ENCODE results near the gene MYBPC2.
A peak's percentile ranks its signal among the peaks of the same experiment; 100 is the strongest.

The MYBPC2 gene

GRCh38 chr19:50508843-50509190 lies 76.1 kb downstream of the MYBPC2 start:
- Histone ChIP-seq H3K27ac (no peak overlapping the region), H3K36me3 (peaks cover 0 to 14% (median 12%) of the 10 kb centered on the region in 3 donors), H3K9me3 (no peaks in the 10 kb centered on the region), H3K4me1 (peaks cover 0 to 15% (median 12%) of the 10 kb centered on the region in 4 donors), H3K4me3 (no peak overlapping the region), H3K27me3 (no peaks in the 10 kb centered on the region)
- intact Hi-C loops (cut with DNase I; ENCODE audit: low total_unique reads), result no loop called here
- no peak for DNase-seq
- TF ChIP-seq CTCF (IDR thresholded peaks at IDR 0.05), result no peak

GRCh38 chr19:50509366-50509765 lies 76.7 kb downstream of the MYBPC2 start:
- intact Hi-C loops (cut with DNase I; ENCODE audit: low total_unique reads), result no loop called here
- no peak for TF ChIP-seq CTCF (IDR thresholded peaks at IDR 0.05)
- DNase-seq, result no peak
- Histone ChIP-seq H3K4me1 (peaks cover 0 to 15% (median 12%) of the 10 kb centered on the region in 4 donors), H3K9me3 (no peaks in the 10 kb centered on the region), H3K36me3 (peaks cover 0 to 14% (median 12%) of the 10 kb centered on the region in 3 donors), H3K27ac (no peak overlapping the region), H3K27me3 (no peaks in the 10 kb centered on the region), H3K4me3 (no peak overlapping the region)

GRCh38 chr19:50510121-50510670 lies 77.5 kb downstream of the MYBPC2 start:
- DNase-seq, result peak in 1 of 2 donors; percentile 68
- intact Hi-C loops (cut with DNase I; ENCODE audit: low total_unique reads), result no loop called here
- Histone ChIP-seq H3K27ac (peak overlapping the region; percentile 83 to 84), H3K27me3 (no peaks in the 10 kb centered on the region), H3K4me1 (peaks cover 0 to 16% (median 13%) of the 10 kb centered on the region in 4 donors), H3K9me3 (no peaks in the 10 kb centered on the region), H3K4me3 (peak overlapping the region; percentile 75 to 79), H3K36me3 (peaks cover 0 to 14% (median 10%) of the 10 kb centered on the region in 3 donors)
- no peak for TF ChIP-seq CTCF (IDR thresholded peaks at IDR 0.05)

- no peak for DNase-seq
- no peaks in the 10 kb centered on the region for H3K9me3 ChIP-seq
- intact Hi-C loops (cut with DNase I; ENCODE audit: low total_unique reads), result loop anchor here (1.0 kb wide), 1 partner anchor 34 kb away; the partner anchor contains the start of genes EMC10 and GARIN5A
- H3K27ac ChIP-seq, result peak overlapping the region; percentile 83 to 84
- H3K4me1 ChIP-seq, result peaks cover 0 to 16% (median 13%) of the 10 kb centered on the region in 4 donors
- peak overlapping the region; percentile 75 to 79 for H3K4me3 ChIP-seq
- H3K27me3 ChIP-seq, result no peaks in the 10 kb centered on the region
- TF ChIP-seq CTCF (IDR thresholded peaks at IDR 0.05), result no peak
- peaks cover 0 to 9% (median 5%) of the 10 kb centered on the region in 3 donors for H3K36me3 ChIP-seq
Observed at GRCh38 chr19:50510700-50511068, 78.0 kb downstream of the MYBPC2 start.

- no peaks in the 10 kb centered on the region for H3K9me3 ChIP-seq
- peak; percentile 99 for DNase-seq
- H3K4me1 ChIP-seq, result peaks cover 0 to 16% (median 13%) of the 10 kb centered on the region in 4 donors
- peaks cover 0 to 4% (median 0%) of the 10 kb centered on the region in 3 donors for H3K36me3 ChIP-seq
- TF ChIP-seq CTCF (IDR thresholded peaks at IDR 0.05), result peak in 1 of 2 experiments; percentile 30
- H3K4me3 ChIP-seq, result peak within 1 kb of the TSS; percentile 75 to 79
- intact Hi-C loops (cut with DNase I; ENCODE audit: low total_unique reads), result loop anchor here (1.0 kb wide), 1 partner anchor 35 kb away; the partner anchor contains the start of genes EMC10 and GARIN5A
- peak within 1 kb of the TSS; percentile 83 to 84 for H3K27ac ChIP-seq
- H3K27me3 ChIP-seq, result no peaks in the 10 kb centered on the region
Observed at GRCh38 chr19:50511069-50511822, 78.6 kb downstream of the MYBPC2 start, which contains the start of gene JOSD2. TSS of gene JOSD2 (minus strand) at chr19:50511191. CDS start at chr19:50510431, 760 bp downstream.

All from tibial artery (tissue), 4 donors.